ENCODE results near the gene KCNJ15. TPM values are rescaled to one million over a fixed set of nuclear protein-coding genes. Genes with fewer than 3 reads are reported as not detected.

The KCNJ15 gene
- total and polyA plus RNA-seq, 2 of the 4 experiments (the other 2 are of a cell fraction), result under 0.01 to 0.07 TPM

DNA sequence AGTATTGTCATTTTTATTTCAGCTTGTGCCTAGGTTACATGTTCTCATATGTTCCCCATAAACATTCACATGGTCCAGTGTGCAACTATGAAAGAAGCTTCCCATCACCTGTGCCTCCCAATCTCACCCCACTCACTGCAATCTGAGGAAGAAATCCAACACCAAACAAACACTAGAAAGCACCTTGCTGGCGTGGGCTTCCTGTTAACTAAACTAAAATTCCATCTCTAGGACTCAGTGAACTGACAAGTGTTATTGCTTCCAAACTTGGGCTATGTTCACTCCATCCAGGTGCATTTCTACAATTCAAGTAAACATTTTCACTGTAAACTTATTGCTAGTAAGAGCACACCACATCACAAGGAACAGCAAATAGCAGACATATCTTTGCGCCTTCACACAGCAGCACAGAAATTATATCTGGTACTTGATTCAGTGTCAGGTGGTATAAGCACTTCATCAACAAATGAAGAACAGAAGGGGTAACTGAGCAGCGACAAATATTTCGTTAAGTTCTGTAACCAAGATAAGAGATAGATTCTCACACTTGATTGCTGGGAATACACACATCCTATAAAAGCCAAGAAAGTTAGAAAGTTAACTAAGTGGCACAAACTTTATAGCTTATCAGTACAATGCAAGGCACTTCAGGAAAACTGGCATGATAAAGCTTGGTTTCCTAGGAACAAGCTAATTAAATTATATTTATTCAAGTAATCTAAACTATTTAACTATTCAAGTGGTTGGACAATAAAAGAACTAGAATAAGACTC, 8.9 kb upstream of the KCNJ15 start:
- H4K8ac ChIP-seq (ENCODE audit: low read depth in 2 of 2, low read length in 2 of 2), result no peak overlapping the region
- no peak overlapping the region for H4K91ac ChIP-seq (ENCODE audit: insufficient read depth, low read depth, low read length)
- intact Hi-C loops (cut with micrococcal nuclease) (no loop called here), dilution Hi-C loops (cut with HindIII; ENCODE audit: low sequenced_read_pairs, unreplicated experiment) (no loop called here), in situ Hi-C loops (cut with MboI; ENCODE audit: low sequenced_read_pairs) (no loop called here)
- 100% methylated on average over 1 of the region's 4 CpGs; no CpG with 5 or more reads in 1 of the 2 experiments for WGBS, 2 experiments (ENCODE audit: extremely low coverage in 2 of 2, insufficient read length in 1 of 2)
- H3K27me3 ChIP-seq (ENCODE audit: control insufficient read depth, insufficient read depth, low read length), result no peaks in the 10 kb centered on the region
- peaks cover 2% of the 10 kb centered on the region; the same call in 1 of the 2 replicates for H3K9me1 ChIP-seq (ENCODE audit: insufficient read depth, low read length)
- no peaks in the 10 kb centered on the region for H3K36me3 ChIP-seq (ENCODE audit: control insufficient read depth, insufficient read depth, low read length)
- no peak overlapping the region for H2BK5ac ChIP-seq (ENCODE audit: low read depth, low read length, poor library complexity, severe bottlenecking)
- BruUV-seq (replicated peaks), result no TSS peak
- TF ChIP-seq, protein P1, sequence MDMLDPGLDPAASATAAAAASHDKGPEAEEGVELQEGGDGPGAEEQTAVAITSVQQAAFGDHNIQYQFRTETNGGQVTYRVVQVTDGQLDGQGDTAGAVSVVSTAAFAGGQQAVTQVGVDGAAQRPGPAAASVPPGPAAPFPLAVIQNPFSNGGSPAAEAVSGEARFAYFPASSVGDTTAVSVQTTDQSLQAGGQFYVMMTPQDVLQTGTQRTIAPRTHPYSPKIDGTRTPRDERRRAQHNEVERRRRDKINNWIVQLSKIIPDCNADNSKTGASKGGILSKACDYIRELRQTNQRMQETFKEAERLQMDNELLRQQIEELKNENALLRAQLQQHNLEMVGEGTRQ (IDR thresholded peaks at IDR 0.05; ENCODE audit: low read depth, low read length), result no peak
- TF ChIP-seq MXI1 (IDR thresholded peaks at IDR 0.05; ENCODE audit: borderline replicate concordance, low read depth, low read length), result no peak
- no peak overlapping the region for H3K14ac ChIP-seq (replicated peaks; ENCODE audit: low read depth, low read length)
- ChIA-PET POLR2A (ENCODE audit: unreplicated experiment) (no interaction called here), CTCF (no interaction called here)
- H3K9me3 ChIP-seq (ENCODE audit: control insufficient read depth, insufficient read depth, low read length), result no peaks in the 10 kb centered on the region
- H3K4me3 ChIP-seq (ENCODE audit: insufficient read depth, low read depth, low read length), result no peak overlapping the region
- no peak overlapping the region for H2BK120ac ChIP-seq (ENCODE audit: low read depth, low read length)
- no peak overlapping the region for H3K4me2 ChIP-seq (ENCODE audit: low read depth, low read length)
- H3K27ac ChIP-seq (ENCODE audit: insufficient read depth, low read length), result no peak overlapping the region
- no peak overlapping the region for H3K56ac ChIP-seq (ENCODE audit: extremely low read depth, insufficient read depth, low read length)
- H3K4ac ChIP-seq (ENCODE audit: low read depth, low read length), result no peak overlapping the region
- H3K18ac ChIP-seq (ENCODE audit: low read depth, low read length), result no peak overlapping the region
- ATAC-seq (ENCODE audit: low read depth) (no peak), DNase-seq (no peak)
- H3K23ac ChIP-seq (ENCODE audit: low read depth, low read length), result no peak overlapping the region
- H4K20me1 ChIP-seq (ENCODE audit: insufficient read depth, low read length), result no peaks in the 10 kb centered on the region
- H2AK5ac ChIP-seq (ENCODE audit: low read depth, low read length), result no peak overlapping the region
- H2AK9ac ChIP-seq (replicated peaks; ENCODE audit: low read depth, low read length, poor library complexity), result no peak overlapping the region
- 0 out of 3 replicates have a peak overlapping the region, but pooled peaks have one; percentile 33 for H2BK15ac ChIP-seq (ENCODE audit: low read depth, low read length)
- no peak overlapping the region for H2BK20ac ChIP-seq (ENCODE audit: low read depth, low read length)
- H3K9ac ChIP-seq (ENCODE audit: low read depth, low read length), result no peak overlapping the region
- no peak overlapping the region for H2AFZ ChIP-seq (replicated peaks; ENCODE audit: low read length, poor library complexity)
- no peak overlapping the region for H4K5ac ChIP-seq (ENCODE audit: low read depth, low read length)
- no peaks in the 10 kb centered on the region for H3K79me1 ChIP-seq (ENCODE audit: low read depth in 1 of 2, low read length in 2 of 2)
- peaks cover 7% of the 10 kb centered on the region; the same call in 1 of the 2 replicates for H3K4me1 ChIP-seq (ENCODE audit: control insufficient read depth, insufficient read depth, low read length)

Measured in IMR-90 (cell line).